SK-N-SH (cell line): ENCODE measurements around the gene FUT4.

Source experiments
- CHD2 ChIP-seq: fragments of 150-350 bp; IDR thresholded peaks from 2 replicates; pipeline ENCODE4 v1.6.1; 2018; ENCODE audit warnings: low read length; ENCODE audit not compliant: partially characterized antibody
- ELF1 ChIP-seq: IDR thresholded peaks from 2 replicates; pipeline ENCODE4 v1.4.0; 2012
- EP300 ChIP-seq, 2 experiments: IDR thresholded peaks; 2 replicates each; pipeline versions ENCODE4 v1.4.0 to v1.6.1; 2012; ENCODE audit warnings: borderline replicate concordance in 1 of 2, low read depth in 1 of 2, low read length in 1 of 2
- EZH2phosphoT487 ChIP-seq: fragments of 200-600 bp; sonication (generic); IDR thresholded peaks from 2 replicates; pipeline ENCODE4 v1.6.1; 2017; ENCODE audit warnings: low read depth, mixed run types, mild to moderate bottlenecking, antibody characterized with exemption, moderate library complexity, borderline replicate concordance
- FOSL2 ChIP-seq: IDR thresholded peaks from 2 replicates; pipeline ENCODE4 v1.4.0; 2012; ENCODE audit warnings: low read depth, mild to moderate bottlenecking, moderate library complexity, borderline replicate concordance
- FOXJ3 ChIP-seq: sonication (generic); formaldehyde crosslinking; IDR thresholded peaks from 2 replicates; pipeline ENCODE4 v1.5.1; 2020; ENCODE audit warnings: mild to moderate bottlenecking, missing genetic modification reagents
- GABPA ChIP-seq: IDR thresholded peaks from 2 replicates; pipeline ENCODE4 v1.4.0; 2012; ENCODE audit warnings: low read depth, mild to moderate bottlenecking
- RAD21 ChIP-seq: IDR thresholded peaks from 2 replicates; pipeline ENCODE4 v1.6.1; 2012; ENCODE audit warnings: mild to moderate bottlenecking, low read length
- SIN3A ChIP-seq: IDR thresholded peaks from 2 replicates; pipeline ENCODE4 v1.6.1; 2012; ENCODE audit warnings: low read depth, mild to moderate bottlenecking, low read length, moderate library complexity, borderline replicate concordance
- SMC3 ChIP-seq: IDR thresholded peaks from 2 replicates; pipeline ENCODE4 v1.6.1; 2012; ENCODE audit warnings: low read depth, low read length, improper control_type of control experiment
- TAF1 ChIP-seq: IDR thresholded peaks from 2 replicates; pipeline ENCODE4 v1.6.1; 2012; ENCODE audit warnings: low read depth, mild to moderate bottlenecking, low read length, moderate library complexity, borderline replicate concordance
- TF ChIP-seq, protein P1 (sequence below): fragments of 200-600 bp; sonication (generic); IDR thresholded peaks from 2 replicates; pipeline ENCODE4 v1.6.1; 2017; ENCODE audit warnings: antibody characterized with exemption, mild to moderate bottlenecking, moderate library complexity
- TF ChIP-seq, protein P2 (sequence below): fragments of 150-350 bp; IDR thresholded peaks from 2 replicates; pipeline ENCODE4 v1.6.1; 2017; ENCODE audit warnings: antibody characterized with exemption, low read length, low read depth, borderline replicate concordance
- TF ChIP-seq, protein P3 (sequence below): IDR thresholded peaks from 2 replicates; pipeline ENCODE4 v1.6.1; 2012; ENCODE audit warnings: mild to moderate bottlenecking, low read depth, low read length, moderate library complexity

DNA sequence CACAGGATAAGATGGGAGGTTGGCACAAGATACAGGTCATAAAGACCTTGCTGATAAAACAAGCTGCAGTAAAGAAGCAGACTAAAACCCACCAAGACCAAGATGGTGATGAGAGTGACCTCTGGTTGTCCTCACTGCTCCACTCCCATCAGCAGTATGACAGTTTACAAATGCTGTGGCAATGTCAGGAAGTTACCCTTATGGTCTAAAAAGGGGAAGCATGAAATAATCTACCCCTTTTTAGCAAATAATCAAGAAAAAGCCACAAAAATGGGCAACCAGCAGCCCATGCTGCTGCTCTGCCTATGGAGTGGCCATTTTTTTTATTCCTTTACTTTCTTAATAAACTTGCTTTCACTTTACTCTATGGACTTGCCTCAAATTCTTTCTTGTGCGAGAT lies 14.7 kb downstream of the FUT4 start:
- TF ChIP-seq, protein P1, sequence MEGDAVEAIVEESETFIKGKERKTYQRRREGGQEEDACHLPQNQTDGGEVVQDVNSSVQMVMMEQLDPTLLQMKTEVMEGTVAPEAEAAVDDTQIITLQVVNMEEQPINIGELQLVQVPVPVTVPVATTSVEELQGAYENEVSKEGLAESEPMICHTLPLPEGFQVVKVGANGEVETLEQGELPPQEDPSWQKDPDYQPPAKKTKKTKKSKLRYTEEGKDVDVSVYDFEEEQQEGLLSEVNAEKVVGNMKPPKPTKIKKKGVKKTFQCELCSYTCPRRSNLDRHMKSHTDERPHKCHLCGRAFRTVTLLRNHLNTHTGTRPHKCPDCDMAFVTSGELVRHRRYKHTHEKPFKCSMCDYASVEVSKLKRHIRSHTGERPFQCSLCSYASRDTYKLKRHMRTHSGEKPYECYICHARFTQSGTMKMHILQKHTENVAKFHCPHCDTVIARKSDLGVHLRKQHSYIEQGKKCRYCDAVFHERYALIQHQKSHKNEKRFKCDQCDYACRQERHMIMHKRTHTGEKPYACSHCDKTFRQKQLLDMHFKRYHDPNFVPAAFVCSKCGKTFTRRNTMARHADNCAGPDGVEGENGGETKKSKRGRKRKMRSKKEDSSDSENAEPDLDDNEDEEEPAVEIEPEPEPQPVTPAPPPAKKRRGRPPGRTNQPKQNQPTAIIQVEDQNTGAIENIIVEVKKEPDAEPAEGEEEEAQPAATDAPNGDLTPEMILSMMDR, result no peak
- TF ChIP-seq EP300 (IDR thresholded peaks at IDR 0.05; ENCODE audit: borderline replicate concordance in 1 of 2, low read depth in 1 of 2, low read length in 1 of 2), result no peak
- TF ChIP-seq GABPA, result no peak
- no peak for TF ChIP-seq CHD2
- TF ChIP-seq SMC3, result no peak
- no peak for TF ChIP-seq FOSL2
- TF ChIP-seq, protein P2, sequence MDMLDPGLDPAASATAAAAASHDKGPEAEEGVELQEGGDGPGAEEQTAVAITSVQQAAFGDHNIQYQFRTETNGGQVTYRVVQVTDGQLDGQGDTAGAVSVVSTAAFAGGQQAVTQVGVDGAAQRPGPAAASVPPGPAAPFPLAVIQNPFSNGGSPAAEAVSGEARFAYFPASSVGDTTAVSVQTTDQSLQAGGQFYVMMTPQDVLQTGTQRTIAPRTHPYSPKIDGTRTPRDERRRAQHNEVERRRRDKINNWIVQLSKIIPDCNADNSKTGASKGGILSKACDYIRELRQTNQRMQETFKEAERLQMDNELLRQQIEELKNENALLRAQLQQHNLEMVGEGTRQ, result no peak
- no peak for TF ChIP-seq TAF1
- TF ChIP-seq, protein P3, sequence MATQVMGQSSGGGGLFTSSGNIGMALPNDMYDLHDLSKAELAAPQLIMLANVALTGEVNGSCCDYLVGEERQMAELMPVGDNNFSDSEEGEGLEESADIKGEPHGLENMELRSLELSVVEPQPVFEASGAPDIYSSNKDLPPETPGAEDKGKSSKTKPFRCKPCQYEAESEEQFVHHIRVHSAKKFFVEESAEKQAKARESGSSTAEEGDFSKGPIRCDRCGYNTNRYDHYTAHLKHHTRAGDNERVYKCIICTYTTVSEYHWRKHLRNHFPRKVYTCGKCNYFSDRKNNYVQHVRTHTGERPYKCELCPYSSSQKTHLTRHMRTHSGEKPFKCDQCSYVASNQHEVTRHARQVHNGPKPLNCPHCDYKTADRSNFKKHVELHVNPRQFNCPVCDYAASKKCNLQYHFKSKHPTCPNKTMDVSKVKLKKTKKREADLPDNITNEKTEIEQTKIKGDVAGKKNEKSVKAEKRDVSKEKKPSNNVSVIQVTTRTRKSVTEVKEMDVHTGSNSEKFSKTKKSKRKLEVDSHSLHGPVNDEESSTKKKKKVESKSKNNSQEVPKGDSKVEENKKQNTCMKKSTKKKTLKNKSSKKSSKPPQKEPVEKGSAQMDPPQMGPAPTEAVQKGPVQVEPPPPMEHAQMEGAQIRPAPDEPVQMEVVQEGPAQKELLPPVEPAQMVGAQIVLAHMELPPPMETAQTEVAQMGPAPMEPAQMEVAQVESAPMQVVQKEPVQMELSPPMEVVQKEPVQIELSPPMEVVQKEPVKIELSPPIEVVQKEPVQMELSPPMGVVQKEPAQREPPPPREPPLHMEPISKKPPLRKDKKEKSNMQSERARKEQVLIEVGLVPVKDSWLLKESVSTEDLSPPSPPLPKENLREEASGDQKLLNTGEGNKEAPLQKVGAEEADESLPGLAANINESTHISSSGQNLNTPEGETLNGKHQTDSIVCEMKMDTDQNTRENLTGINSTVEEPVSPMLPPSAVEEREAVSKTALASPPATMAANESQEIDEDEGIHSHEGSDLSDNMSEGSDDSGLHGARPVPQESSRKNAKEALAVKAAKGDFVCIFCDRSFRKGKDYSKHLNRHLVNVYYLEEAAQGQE, result no peak
- TF ChIP-seq RAD21, result no peak
- no peak for TF ChIP-seq ELF1
- no peak for TF ChIP-seq EZH2phosphoT487
- TF ChIP-seq SIN3A, result no peak
- TF ChIP-seq FOXJ3 (CRISPR knock-in tag), result no peak
